OCI-LY3 (cell line): ENCODE results near the gene HPCAL1.

Source experiments
- CTCF ChIP-seq: fragments of 200-600, 300-600 bp; sonication (generic); IDR thresholded peaks from 2 replicates; pipeline ENCODE4 v1.5.1; 2014; ENCODE audit warnings: antibody characterized with exemption, low read length, low read depth
- EZH2phosphoT487 ChIP-seq: fragments of 200-600 bp; shearing (Covaris generic); IDR thresholded peaks from 2 replicates; pipeline ENCODE4 v1.6.1; 2018; ENCODE audit warnings: antibody characterized with exemption, mixed run types, low read depth

DNA sequence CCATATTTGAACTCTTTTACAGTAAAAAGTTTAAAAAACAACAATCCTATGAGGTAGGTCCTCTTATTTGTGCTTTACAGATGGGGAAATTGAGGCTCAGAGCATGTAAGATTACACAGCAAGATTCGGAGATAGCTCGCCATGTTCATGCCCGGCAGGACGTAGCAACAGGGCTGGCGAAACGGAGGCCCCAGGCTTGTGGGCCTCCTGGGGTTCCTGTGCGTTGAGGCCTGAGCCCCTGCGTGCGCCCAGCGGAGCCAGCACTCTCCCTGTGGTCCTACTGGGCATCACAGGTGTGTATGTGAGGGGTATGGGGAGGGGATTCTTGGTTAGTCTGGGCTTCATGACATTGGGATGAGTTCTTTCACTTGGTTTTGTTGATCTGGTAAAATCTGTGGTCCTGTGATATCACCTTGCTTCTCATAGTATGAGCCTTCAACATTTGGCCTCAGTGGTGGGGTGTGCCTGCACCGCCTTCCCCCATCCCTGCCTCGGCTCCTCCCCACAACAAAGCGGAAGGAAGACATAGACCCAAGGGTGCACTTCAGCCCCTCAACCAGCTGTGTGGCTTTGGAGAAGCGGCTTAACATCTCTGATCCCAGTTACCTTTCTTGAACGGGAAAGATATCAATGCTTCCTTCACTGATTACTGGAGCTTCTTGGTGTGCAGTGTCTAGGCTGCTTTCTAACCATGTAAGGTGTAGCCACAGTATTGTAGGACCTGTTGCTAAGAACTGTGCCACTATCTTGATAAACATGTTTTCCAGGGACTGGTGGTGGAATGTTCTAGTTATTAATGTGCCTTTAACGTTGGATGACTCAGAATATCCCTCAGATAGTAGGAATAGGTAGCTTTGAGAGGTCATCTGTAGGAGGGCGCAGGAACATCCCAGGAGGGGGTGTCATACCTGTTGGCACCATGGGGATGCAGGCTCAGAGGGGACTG is 37.2 kb downstream of the HPCAL1 start:
- TF ChIP-seq CTCF (no peak), EZH2phosphoT487 (no peak)
